A673 (cell line): ENCODE measurements around the gene GNA14. TPM values are rescaled to one million over a fixed set of nuclear protein-coding genes. Genes with fewer than 3 reads are reported as not detected.

Source experiments
- BruUV-seq: library from RNA; stranded (reverse); fragments of 400-500 nt; replicated peaks from 2 replicates; lab custom pipeline; 2021; lab: Mats Ljungman, UMichigan
- CTCF ChIA-PET: fragments of 300-600 bp; sonication (Branson Sonifier 250); formaldehyde crosslinking; loops from one replicate; lab custom pipeline; 2022; ENCODE audit warnings: antibody characterized with exemption; lab: Charles Lee
- POLR2A ChIA-PET: fragments of 300-600 bp; sonication (Branson Sonifier 250); formaldehyde crosslinking; loops from one replicate; lab custom pipeline; 2022; ENCODE audit warnings: antibody characterized with exemption; ENCODE audit not compliant: low non-redundant PET; lab: Charles Lee
- DNase-seq: peaks from one replicate; pipeline ENCODE4 v3.0.0-alpha.2; 2015; ENCODE audit warnings: low spot score
- H3K27ac ChIP-seq: fragments of 200-600 bp; sonication (generic); 2 replicates; pipeline ENCODE4 v1.5.1; 2016; ENCODE audit warnings: mixed run types, low read depth, mild to moderate bottlenecking, mixed read lengths, antibody characterized with exemption, low read length; ENCODE audit not compliant: poor library complexity, severe bottlenecking
- H3K27me3 ChIP-seq: fragments of 200-600 bp; sonication (generic); replicated peaks from 2 replicates; pipeline ENCODE4 v1.6.1; 2017; ENCODE audit warnings: mixed run types, low read depth, mild to moderate bottlenecking, mixed read lengths, antibody characterized with exemption, low read length; ENCODE audit not compliant: insufficient read depth, poor library complexity
- H3K36me3 ChIP-seq: fragments of 200-600 bp; sonication (generic); 2 replicates; pipeline ENCODE4 v1.6.1; 2016; ENCODE audit warnings: mixed run types, mild to moderate bottlenecking, mixed read lengths, antibody characterized with exemption, low read length; ENCODE audit not compliant: insufficient read depth, poor library complexity, severe bottlenecking
- H3K4me1 ChIP-seq: fragments of 200-600 bp; sonication (generic); 2 replicates; pipeline ENCODE4 v1.6.1; 2017; ENCODE audit warnings: mixed run types, mild to moderate bottlenecking, mixed read lengths, antibody characterized with exemption, low read length; ENCODE audit not compliant: insufficient read depth, poor library complexity, severe bottlenecking
- H3K4me3 ChIP-seq: fragments of 200-600 bp; sonication (generic); 2 replicates; pipeline ENCODE4 v1.5.1; 2016; ENCODE audit warnings: low read depth, mixed run types, mild to moderate bottlenecking, mixed read lengths, low read length; ENCODE audit not compliant: poor library complexity, severe bottlenecking
- H3K9me3 ChIP-seq: fragments of 200-600 bp; sonication (generic); 2 replicates; pipeline ENCODE4 v1.6.1; 2016; ENCODE audit warnings: mixed run types, low read depth, mild to moderate bottlenecking, mixed read lengths, antibody characterized with exemption, low read length; ENCODE audit not compliant: poor library complexity, severe bottlenecking
- CTCF ChIP-seq: fragments of 300-800, 200-600 bp; sonication (generic); conservative IDR thresholded peaks from 2 replicates; pipeline ENCODE4 v1.5.1; 2017; ENCODE audit warnings: low read depth, mild to moderate bottlenecking, antibody characterized with exemption, low read length, moderate library complexity, mixed read lengths
- EZH2 ChIP-seq: fragments of 200-600 bp; sonication (generic); IDR thresholded peaks from 2 replicates; pipeline ENCODE4 v1.6.1; 2017; ENCODE audit warnings: borderline replicate concordance, low read depth, mild to moderate bottlenecking, mixed read lengths, antibody characterized with exemption, low read length; ENCODE audit not compliant: poor library complexity, severe bottlenecking
- intact Hi-C: fragments of 100-400 bp; cut with micrococcal nuclease; formaldehyde crosslinking; loops from one replicate; pipeline ENCODE4 v1.10.0; 2022; ENCODE audit not compliant: unreplicated experiment
- total RNA-seq: library from RNA; stranded (reverse); gene quantifications from 2 replicates; pipeline ENCODE4 v1.2.3, GENCODE V29; 2021

GNA14 gene
- total RNA-seq, 1 experiment from 2014 or later: 2.7 TPM

GRCh38 chr9:77597057-77597456 lies 51.1 kb downstream of the GNA14 start:
- no peak for TF ChIP-seq CTCF
- no peak for TF ChIP-seq EZH2
- DNase-seq: no peak
- CTCF ChIA-PET: no interaction called here
- no peaks in the 10 kb centered on the region for H3K9me3 ChIP-seq
- POLR2A ChIA-PET: no interaction called here
- no peak overlapping the region for H3K4me3 ChIP-seq
- H3K36me3 ChIP-seq: no peaks in the 10 kb centered on the region
- peaks cover 61% of the 10 kb centered on the region for H3K4me1 ChIP-seq
- peak overlapping the region; percentile 84 for H3K27ac ChIP-seq
- no TSS peak for BruUV-seq
- intact Hi-C loops: loop anchor here (5.0 kb wide), 1 partner anchor 45 kb away; no protein-coding TSS in a partner anchor
- no peaks in the 10 kb centered on the region for H3K27me3 ChIP-seq

GRCh38 chr9:77595426-77596095 lies 52.6 kb downstream of the GNA14 start:
- no peak overlapping the region for H3K4me3 ChIP-seq
- POLR2A ChIA-PET: no interaction called here
- peak overlapping the region; percentile 84 for H3K27ac ChIP-seq
- no peaks in the 10 kb centered on the region for H3K9me3 ChIP-seq
- DNase-seq: peak; percentile 91
- CTCF ChIA-PET: no interaction called here
- intact Hi-C loops: loop anchor here (5.0 kb wide), 1 partner anchor 47 kb away; no protein-coding TSS in a partner anchor
- no peaks in the 10 kb centered on the region for H3K36me3 ChIP-seq
- TF ChIP-seq CTCF (no peak), EZH2 (no peak)
- no TSS peak for BruUV-seq
- peaks cover 54% of the 10 kb centered on the region for H3K4me1 ChIP-seq
- H3K27me3 ChIP-seq: no peaks in the 10 kb centered on the region

GRCh38 chr9:77594963-77595362 lies 53.2 kb downstream of the GNA14 start:
- H3K27me3 ChIP-seq: no peaks in the 10 kb centered on the region
- H3K4me3 ChIP-seq: no peak overlapping the region
- no peak for TF ChIP-seq CTCF
- TF ChIP-seq EZH2: no peak
- BruUV-seq: no TSS peak
- DNase-seq: no peak
- intact Hi-C loops: loop anchor here (5.0 kb wide), 1 partner anchor 47 kb away; no protein-coding TSS in a partner anchor
- peaks cover 54% of the 10 kb centered on the region for H3K4me1 ChIP-seq
- CTCF ChIA-PET: no interaction called here
- no peaks in the 10 kb centered on the region for H3K9me3 ChIP-seq
- H3K27ac ChIP-seq: peak overlapping the region; percentile 84
- POLR2A ChIA-PET: no interaction called here
- no peaks in the 10 kb centered on the region for H3K36me3 ChIP-seq
